ENCODE measurements around the gene RAB39B.

Gene RAB39B

DNA sequence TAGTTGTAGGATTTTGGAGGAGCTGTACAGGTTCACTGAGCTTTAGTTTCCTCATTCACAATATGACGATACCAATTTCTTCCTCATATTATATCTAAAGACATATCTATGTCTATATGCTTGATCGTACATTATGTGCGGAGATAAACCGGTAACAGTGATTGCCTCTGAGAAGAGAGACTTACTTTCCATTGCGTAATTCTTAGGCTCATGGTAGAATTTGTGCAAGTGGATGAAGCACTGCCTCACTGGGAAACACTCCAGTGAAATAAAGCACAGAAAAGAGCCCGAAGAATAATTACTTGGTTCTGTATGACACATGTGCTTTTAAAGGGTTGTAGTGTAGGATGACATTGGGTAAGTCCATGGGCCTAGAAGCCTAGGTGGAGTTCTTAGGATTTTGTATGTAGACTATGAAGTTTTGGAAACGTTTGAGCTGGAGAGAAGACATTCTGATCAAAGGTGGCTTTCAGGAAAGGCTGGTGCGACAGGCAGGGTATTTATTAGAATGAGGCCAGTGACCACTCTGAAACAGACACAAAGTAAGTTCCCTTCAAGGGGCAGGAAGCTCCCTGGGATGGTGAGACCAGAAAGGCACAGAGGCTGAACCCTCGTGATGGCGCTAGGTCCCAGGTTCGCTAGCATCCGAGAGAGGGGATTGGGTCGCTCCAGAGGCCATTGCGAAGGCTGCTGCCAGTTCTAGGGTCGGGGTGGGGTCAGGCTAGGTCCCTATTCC lies 48.7 kb downstream of the RAB39B start:
- DNase-seq = no peak

DNA sequence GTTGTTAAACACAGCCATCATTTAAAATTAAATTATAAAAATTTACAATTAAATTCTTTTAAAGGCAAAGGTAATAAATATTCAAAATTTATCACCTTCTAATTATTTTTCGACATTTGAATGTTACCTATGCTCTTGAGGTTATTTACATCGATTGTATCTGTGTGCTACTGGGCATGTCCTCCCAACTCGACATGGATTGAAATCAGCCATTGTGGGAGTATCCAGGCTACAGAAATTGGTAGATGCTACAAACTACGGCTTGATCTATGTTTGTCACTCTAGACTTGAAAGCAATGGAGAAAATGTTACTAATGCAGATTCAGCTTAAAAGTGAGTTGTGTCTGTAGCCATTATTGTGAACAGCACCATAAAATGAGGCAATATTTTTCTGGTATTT lies 50.6 kb downstream of the RAB39B start:
- no peak for DNase-seq

DNA sequence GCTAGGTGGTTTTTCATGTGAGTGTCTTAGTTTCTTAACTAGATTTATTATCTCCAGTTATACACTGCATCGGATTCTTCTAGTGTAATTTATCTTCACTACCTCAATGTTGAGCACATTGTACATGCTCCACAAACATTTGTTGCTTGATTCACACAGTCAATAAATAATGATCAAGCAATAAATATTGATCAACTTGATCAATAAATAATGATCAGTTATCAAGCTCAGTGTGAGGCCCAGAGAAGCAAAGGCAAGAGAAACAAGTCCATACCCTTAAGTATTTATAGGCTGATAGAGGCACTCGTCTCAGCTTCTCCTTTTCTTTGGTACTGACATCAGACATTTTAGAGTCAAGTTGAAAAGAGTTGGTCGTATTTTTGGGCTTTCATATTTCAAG lies 53.1 kb downstream of the RAB39B start:
- DNase-seq = no peak
